ENCODE results near the gene TBCD. TPM values are rescaled to one million over a fixed set of nuclear protein-coding genes. Genes with fewer than 3 reads are reported as not detected.

TBCD gene
- total RNA-seq, 1 experiment from 2014 or later, result 173 TPM

DNA sequence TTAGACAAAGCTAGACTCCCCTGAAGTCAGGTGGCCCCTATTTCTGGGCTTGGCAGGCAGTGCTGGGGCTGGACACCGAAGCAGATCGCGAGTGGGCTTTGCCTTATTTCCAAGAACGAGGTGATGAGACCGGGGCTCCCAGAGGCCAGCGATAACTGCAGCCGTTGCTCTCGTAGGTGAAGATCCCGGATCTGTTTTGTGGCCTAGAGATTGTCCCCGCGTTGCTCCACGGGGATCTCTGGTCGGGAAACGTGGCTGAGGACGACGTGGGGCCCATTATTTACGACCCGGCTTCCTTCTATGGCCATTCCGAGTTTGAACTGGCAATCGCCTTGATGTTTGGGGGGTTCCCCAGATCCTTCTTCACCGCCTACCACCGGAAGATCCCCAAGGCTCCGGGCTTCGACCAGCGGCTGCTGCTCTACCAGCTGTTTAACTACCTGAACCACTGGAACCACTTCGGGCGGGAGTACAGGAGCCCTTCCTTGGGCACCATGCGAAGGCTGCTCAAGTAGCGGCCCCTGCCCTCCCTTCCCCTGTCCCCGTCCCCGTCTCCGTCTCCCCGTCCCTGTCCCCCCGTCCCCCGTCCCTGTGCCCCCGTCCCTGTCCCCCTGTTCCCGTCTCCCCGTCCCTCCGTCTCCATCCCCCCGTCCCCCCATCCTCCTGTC, 1.5 kb upstream of the TBCD start:
- Mint-ChIP-seq H3K27ac (no peak overlapping the region), H3K4me1 (peaks cover 27% of the 10 kb centered on the region), H3K9me3 (peaks cover 18% of the 10 kb centered on the region), H3K27me3 (ENCODE audit: low read depth) (peaks cover 13% of the 10 kb centered on the region), H3K4me3 (peak overlapping the region; percentile 41), H3K36me3 (peaks cover 31% of the 10 kb centered on the region)
- CTCF ChIA-PET, result no interaction called here
- TF ChIP-seq ZNF423 (CRISPR knock-in tag; IDR thresholded peaks at IDR 0.05) (no peak), OVOL2 (CRISPR knock-in tag; IDR thresholded peaks at IDR 0.05; ENCODE audit: borderline replicate concordance) (no peak), ZBTB43 (CRISPR knock-in tag; IDR thresholded peaks at IDR 0.05) (no peak), GTF2I (CRISPR knock-in tag; conservative IDR thresholded peaks at IDR 0.05) (no peak), CREM (CRISPR knock-in tag; IDR thresholded peaks at IDR 0.05) (no peak), ESRRA (CRISPR knock-in tag; IDR thresholded peaks at IDR 0.05; ENCODE audit: borderline replicate concordance) (no peak), GRHL2 (CRISPR knock-in tag; IDR thresholded peaks at IDR 0.05; ENCODE audit: insufficient replicate concordance, severe bottlenecking) (no peak)
- TF ChIP-seq, protein P1, sequence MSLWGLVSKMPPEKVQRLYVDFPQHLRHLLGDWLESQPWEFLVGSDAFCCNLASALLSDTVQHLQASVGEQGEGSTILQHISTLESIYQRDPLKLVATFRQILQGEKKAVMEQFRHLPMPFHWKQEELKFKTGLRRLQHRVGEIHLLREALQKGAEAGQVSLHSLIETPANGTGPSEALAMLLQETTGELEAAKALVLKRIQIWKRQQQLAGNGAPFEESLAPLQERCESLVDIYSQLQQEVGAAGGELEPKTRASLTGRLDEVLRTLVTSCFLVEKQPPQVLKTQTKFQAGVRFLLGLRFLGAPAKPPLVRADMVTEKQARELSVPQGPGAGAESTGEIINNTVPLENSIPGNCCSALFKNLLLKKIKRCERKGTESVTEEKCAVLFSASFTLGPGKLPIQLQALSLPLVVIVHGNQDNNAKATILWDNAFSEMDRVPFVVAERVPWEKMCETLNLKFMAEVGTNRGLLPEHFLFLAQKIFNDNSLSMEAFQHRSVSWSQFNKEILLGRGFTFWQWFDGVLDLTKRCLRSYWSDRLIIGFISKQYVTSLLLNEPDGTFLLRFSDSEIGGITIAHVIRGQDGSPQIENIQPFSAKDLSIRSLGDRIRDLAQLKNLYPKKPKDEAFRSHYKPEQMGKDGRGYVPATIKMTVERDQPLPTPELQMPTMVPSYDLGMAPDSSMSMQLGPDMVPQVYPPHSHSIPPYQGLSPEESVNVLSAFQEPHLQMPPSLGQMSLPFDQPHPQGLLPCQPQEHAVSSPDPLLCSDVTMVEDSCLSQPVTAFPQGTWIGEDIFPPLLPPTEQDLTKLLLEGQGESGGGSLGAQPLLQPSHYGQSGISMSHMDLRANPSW (CRISPR knock-in tag; conservative IDR thresholded peaks at IDR 0.05; ENCODE audit: low read depth), result no peak
- TF ChIP-seq, protein P2, sequence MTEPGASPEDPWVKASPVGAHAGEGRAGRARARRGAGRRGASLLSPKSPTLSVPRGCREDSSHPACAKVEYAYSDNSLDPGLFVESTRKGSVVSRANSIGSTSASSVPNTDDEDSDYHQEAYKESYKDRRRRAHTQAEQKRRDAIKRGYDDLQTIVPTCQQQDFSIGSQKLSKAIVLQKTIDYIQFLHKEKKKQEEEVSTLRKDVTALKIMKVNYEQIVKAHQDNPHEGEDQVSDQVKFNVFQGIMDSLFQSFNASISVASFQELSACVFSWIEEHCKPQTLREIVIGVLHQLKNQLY (CRISPR knock-in tag; IDR thresholded peaks at IDR 0.05), result no peak
- TF ChIP-seq, protein P3, sequence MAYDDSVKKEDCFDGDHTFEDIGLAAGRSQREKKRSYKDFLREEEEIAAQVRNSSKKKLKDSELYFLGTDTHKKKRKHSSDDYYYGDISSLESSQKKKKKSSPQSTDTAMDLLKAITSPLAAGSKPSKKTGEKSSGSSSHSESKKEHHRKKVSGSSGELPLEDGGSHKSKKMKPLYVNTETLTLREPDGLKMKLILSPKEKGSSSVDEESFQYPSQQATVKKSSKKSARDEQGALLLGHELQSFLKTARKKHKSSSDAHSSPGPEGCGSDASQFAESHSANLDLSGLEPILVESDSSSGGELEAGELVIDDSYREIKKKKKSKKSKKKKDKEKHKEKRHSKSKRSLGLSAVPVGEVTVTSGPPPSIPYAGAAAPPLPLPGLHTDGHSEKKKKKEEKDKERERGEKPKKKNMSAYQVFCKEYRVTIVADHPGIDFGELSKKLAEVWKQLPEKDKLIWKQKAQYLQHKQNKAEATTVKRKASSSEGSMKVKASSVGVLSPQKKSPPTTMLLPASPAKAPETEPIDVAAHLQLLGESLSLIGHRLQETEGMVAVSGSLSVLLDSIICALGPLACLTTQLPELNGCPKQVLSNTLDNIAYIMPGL (CRISPR knock-in tag; IDR thresholded peaks at IDR 0.05), result no peak
- TF ChIP-seq, protein P4, sequence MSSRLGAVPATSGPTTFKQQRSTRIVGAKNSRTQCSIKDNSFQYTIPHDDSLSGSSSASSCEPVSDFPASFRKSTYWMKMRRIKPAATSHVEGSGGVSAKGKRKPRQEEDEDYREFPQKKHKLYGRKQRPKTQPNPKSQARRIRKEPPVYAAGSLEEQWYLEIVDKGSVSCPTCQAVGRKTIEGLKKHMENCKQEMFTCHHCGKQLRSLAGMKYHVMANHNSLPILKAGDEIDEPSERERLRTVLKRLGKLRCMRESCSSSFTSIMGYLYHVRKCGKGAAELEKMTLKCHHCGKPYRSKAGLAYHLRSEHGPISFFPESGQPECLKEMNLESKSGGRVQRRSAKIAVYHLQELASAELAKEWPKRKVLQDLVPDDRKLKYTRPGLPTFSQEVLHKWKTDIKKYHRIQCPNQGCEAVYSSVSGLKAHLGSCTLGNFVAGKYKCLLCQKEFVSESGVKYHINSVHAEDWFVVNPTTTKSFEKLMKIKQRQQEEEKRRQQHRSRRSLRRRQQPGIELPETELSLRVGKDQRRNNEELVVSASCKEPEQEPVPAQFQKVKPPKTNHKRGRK (CRISPR knock-in tag; IDR thresholded peaks at IDR 0.05; ENCODE audit: borderline replicate concordance), result no peak
- no peak for ATAC-seq
- POLR2A ChIA-PET, result interaction anchor here (0.6 kb wide), 1 partner anchor 36 kb away, joined by 3 read pairs; no protein-coding TSS in a partner anchor
- no peak for DNase-seq (ENCODE audit: low spot score)

GRCh38 chr17:82751171-82751570, 694 bp upstream of the TBCD start:
- Mint-ChIP-seq H3K4me1 (peaks cover 33% of the 10 kb centered on the region), H3K9me3 (peaks cover 13% of the 10 kb centered on the region), H3K27ac (no peak overlapping the region), H3K27me3 (ENCODE audit: low read depth) (peaks cover 13% of the 10 kb centered on the region), H3K4me3 (peak overlapping the region; percentile 42; the same call in 1 of the 2 replicates), H3K36me3 (peaks cover 30% of the 10 kb centered on the region)
- CTCF ChIA-PET, result no interaction called here
- DNase-seq (ENCODE audit: low spot score) (peak; percentile 50), ATAC-seq (peak; percentile 5)
- POLR2A ChIA-PET, result no interaction called here
- TF ChIP-seq, protein P5, sequence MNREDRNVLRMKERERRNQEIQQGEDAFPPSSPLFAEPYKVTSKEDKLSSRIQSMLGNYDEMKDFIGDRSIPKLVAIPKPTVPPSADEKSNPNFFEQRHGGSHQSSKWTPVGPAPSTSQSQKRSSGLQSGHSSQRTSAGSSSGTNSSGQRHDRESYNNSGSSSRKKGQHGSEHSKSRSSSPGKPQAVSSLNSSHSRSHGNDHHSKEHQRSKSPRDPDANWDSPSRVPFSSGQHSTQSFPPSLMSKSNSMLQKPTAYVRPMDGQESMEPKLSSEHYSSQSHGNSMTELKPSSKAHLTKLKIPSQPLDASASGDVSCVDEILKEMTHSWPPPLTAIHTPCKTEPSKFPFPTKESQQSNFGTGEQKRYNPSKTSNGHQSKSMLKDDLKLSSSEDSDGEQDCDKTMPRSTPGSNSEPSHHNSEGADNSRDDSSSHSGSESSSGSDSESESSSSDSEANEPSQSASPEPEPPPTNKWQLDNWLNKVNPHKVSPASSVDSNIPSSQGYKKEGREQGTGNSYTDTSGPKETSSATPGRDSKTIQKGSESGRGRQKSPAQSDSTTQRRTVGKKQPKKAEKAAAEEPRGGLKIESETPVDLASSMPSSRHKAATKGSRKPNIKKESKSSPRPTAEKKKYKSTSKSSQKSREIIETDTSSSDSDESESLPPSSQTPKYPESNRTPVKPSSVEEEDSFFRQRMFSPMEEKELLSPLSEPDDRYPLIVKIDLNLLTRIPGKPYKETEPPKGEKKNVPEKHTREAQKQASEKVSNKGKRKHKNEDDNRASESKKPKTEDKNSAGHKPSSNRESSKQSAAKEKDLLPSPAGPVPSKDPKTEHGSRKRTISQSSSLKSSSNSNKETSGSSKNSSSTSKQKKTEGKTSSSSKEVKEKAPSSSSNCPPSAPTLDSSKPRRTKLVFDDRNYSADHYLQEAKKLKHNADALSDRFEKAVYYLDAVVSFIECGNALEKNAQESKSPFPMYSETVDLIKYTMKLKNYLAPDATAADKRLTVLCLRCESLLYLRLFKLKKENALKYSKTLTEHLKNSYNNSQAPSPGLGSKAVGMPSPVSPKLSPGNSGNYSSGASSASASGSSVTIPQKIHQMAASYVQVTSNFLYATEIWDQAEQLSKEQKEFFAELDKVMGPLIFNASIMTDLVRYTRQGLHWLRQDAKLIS (CRISPR knock-in tag; IDR thresholded peaks at IDR 0.05; ENCODE audit: borderline replicate concordance), result no peak
- TF ChIP-seq KAT7 (CRISPR knock-in tag; IDR thresholded peaks at IDR 0.05; ENCODE audit: borderline replicate concordance) (no peak), NR3C1 (CRISPR knock-in tag; conservative IDR thresholded peaks at IDR 0.05; ENCODE audit: low read depth) (no peak), ATF1 (CRISPR knock-in tag; IDR thresholded peaks at IDR 0.05) (no peak), GABPB1 (CRISPR knock-in tag; IDR thresholded peaks at IDR 0.05) (no peak), CBFB (CRISPR knock-in tag; IDR thresholded peaks at IDR 0.05; ENCODE audit: low read depth) (no peak), RELA (CRISPR knock-in tag; IDR thresholded peaks at IDR 0.05; ENCODE audit: borderline replicate concordance) (no peak), GRHL2 (CRISPR knock-in tag; IDR thresholded peaks at IDR 0.05; ENCODE audit: insufficient replicate concordance, severe bottlenecking) (no peak)
- TF ChIP-seq, protein P1 (CRISPR knock-in tag; conservative IDR thresholded peaks at IDR 0.05; ENCODE audit: low read depth), result 0 out of 2 replicates have a peak, but pooled peaks have one; percentile 8
